NB4 (cell line): ENCODE data around the gene CDC14A.
"Not testable (repeated sequence)": the region's sequence is repeated elsewhere in the genome, so short reads cannot be mapped to it uniquely, and the experiment has no call there.

Experiments
- CTCF ChIP-seq: IDR thresholded peaks from one replicate; pipeline ENCODE4 v1.5.1; 2012; ENCODE audit warnings: low read depth, low read length
- MAX ChIP-seq: IDR thresholded peaks from 2 replicates; pipeline ENCODE4 v1.6.1; 2011; ENCODE audit warnings: low read depth, low read length
- POLR2A ChIP-seq: IDR thresholded peaks from 2 replicates; pipeline ENCODE4 v1.6.1; 2011; ENCODE audit warnings: mild to moderate bottlenecking; ENCODE audit not compliant: insufficient read length; ENCODE audit errors: extremely low read depth

- not testable (repeated sequence) for TF ChIP-seq CTCF, MAX, POLR2A
Measured at GRCh38 chr1:100326325-100326670, 26.0 kb upstream of the CDC14A start.
